HEK293T (cell line): ENCODE measurements around the gene ILKAP.

Source experiments
- CTCF ChIA-PET: fragments of 350-600 bp; formaldehyde crosslinking; extraction: SDS; loops from one replicate; lab custom pipeline; 2021; ENCODE audit warnings: antibody characterized with exemption, inconsistent platforms; lab: Yijun Ruan, JAX
- POLR2A ChIA-PET: fragments of 350-600 bp; formaldehyde crosslinking; extraction: SDS; loops from one replicate; lab custom pipeline; 2020; ENCODE audit warnings: antibody characterized with exemption, inconsistent platforms; lab: Yijun Ruan, JAX
- DNase-seq: peaks from one replicate; pipeline ENCODE4 v3.0.0; 2012; ENCODE audit warnings: mixed read lengths; ENCODE audit errors: extremely low spot score
- ARNT ChIP-seq: fragments of 450-650 bp; IDR thresholded peaks from 2 replicates; pipeline ENCODE4 v1.6.1; 2017; ENCODE audit warnings: mild to moderate bottlenecking
- BHLHE40 ChIP-seq: fragments of 450-650 bp; IDR thresholded peaks from 2 replicates; pipeline ENCODE4 v1.6.1; 2016; ENCODE audit warnings: mild to moderate bottlenecking, moderate library complexity, borderline replicate concordance
- CTBP1 ChIP-seq: fragments of 450-650 bp; IDR thresholded peaks from 2 replicates; pipeline ENCODE4 v1.6.1; 2016; ENCODE audit warnings: borderline replicate concordance
- ELF4 ChIP-seq: fragments of 450-650 bp; IDR thresholded peaks from 2 replicates; pipeline ENCODE4 v1.6.1; 2017; ENCODE audit warnings: antibody characterized with exemption
- FOXA1 ChIP-seq: fragments of 450-650 bp; IDR thresholded peaks from 2 replicates; pipeline ENCODE4 v1.6.1; 2016; ENCODE audit warnings: mild to moderate bottlenecking
- FOXK2 ChIP-seq: fragments of 450-650 bp; IDR thresholded peaks from 2 replicates; pipeline ENCODE4 v1.6.1; 2016; ENCODE audit warnings: mild to moderate bottlenecking
- FOXM1 ChIP-seq: fragments of 450-650 bp; IDR thresholded peaks from 2 replicates; pipeline ENCODE4 v1.6.1; 2017; ENCODE audit warnings: mild to moderate bottlenecking, borderline replicate concordance
- HDGF ChIP-seq: fragments of 450-650 bp; IDR thresholded peaks from 2 replicates; pipeline ENCODE4 v1.6.1; 2017; ENCODE audit warnings: antibody characterized with exemption, borderline replicate concordance
- L3MBTL2 ChIP-seq: fragments of 450-650 bp; conservative IDR thresholded peaks from 2 replicates; pipeline ENCODE4 v1.6.1; 2016; ENCODE audit warnings: mild to moderate bottlenecking
- LEF1 ChIP-seq: fragments of 450-650 bp; IDR thresholded peaks from 2 replicates; pipeline ENCODE4 v1.6.1; 2017; ENCODE audit warnings: mild to moderate bottlenecking, borderline replicate concordance
- NFRKB ChIP-seq: fragments of 450-650 bp; IDR thresholded peaks from 2 replicates; pipeline ENCODE4 v1.6.1; 2016; ENCODE audit warnings: mild to moderate bottlenecking, moderate library complexity
- PKNOX1 ChIP-seq: fragments of 450-650 bp; IDR thresholded peaks from 2 replicates; pipeline ENCODE4 v1.6.1; 2016
- SP1 ChIP-seq: fragments of 450-650 bp; IDR thresholded peaks from 2 replicates; pipeline ENCODE4 v1.6.1; 2017
- SUZ12 ChIP-seq: fragments of 450-650 bp; IDR thresholded peaks from 2 replicates; pipeline ENCODE4 v1.6.1; 2016; ENCODE audit warnings: mild to moderate bottlenecking
- TARDBP ChIP-seq: fragments of 450-650 bp; IDR thresholded peaks from 2 replicates; pipeline ENCODE4 v1.6.1; 2016
- ZNF384 ChIP-seq: fragments of 450-650 bp; IDR thresholded peaks from 2 replicates; pipeline ENCODE4 v1.6.1; 2016

Gene ILKAP

GRCh38 chr2:238155051-238155760 is 48.3 kb downstream of the ILKAP start:
- CTCF ChIA-PET: interaction anchor here (0.6 kb wide), 1 partner anchor 22 kb away, joined by 3 read pairs; no protein-coding TSS in a partner anchor
- POLR2A ChIA-PET: no interaction called here
- no peak for TF ChIP-seq NFRKB
- TF ChIP-seq LEF1: no peak
- no peak for TF ChIP-seq TARDBP
- TF ChIP-seq HDGF: no peak
- TF ChIP-seq ARNT: no peak
- TF ChIP-seq PKNOX1: no peak
- TF ChIP-seq SUZ12: no peak
- no peak for TF ChIP-seq ELF4
- DNase-seq: no peak

DNA sequence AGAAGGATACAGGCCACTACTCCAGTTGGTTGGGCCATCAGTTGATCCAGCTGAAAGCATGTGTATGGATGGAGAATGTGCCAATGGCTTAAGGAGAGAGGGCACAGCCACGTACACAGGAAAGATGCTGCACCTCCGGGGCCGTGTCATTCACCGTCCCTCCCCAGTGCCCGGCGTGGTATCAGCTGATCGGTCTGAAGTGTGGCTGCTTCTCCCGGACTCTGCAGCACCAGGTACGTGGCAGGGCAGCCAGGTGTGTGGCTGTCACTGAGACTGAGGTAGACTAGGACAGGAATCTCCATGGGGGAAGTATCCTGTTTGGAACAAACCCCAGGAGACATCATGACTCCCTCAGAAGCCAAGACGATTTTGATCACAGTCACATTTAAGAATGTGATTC is 48.9 kb downstream of the ILKAP start:
- ChIA-PET CTCF (interaction anchor here (0.6 kb wide), 1 partner anchor 22 kb away, joined by 3 read pairs; no protein-coding TSS in a partner anchor), POLR2A (no interaction called here)
- no peak for DNase-seq
- TF ChIP-seq ARNT: no peak
- TF ChIP-seq TARDBP: no peak
- no peak for TF ChIP-seq ELF4
- no peak for TF ChIP-seq BHLHE40
- no peak for TF ChIP-seq FOXK2
- no peak for TF ChIP-seq HDGF
- TF ChIP-seq ZNF384: no peak
- TF ChIP-seq CTBP1: no peak
- no peak for TF ChIP-seq SP1

- POLR2A ChIA-PET: no interaction called here
- TF ChIP-seq PKNOX1 (no peak), L3MBTL2 (no peak), ARNT (no peak), LEF1 (no peak), FOXM1 (no peak), TARDBP (no peak), HDGF (no peak), ELF4 (no peak), ZNF384 (no peak), FOXK2 (no peak), FOXA1 (no peak)
- CTCF ChIA-PET: no interaction called here
Measured at GRCh38 chr2:238152771-238153688, 50.5 kb downstream of the ILKAP start.

DNA sequence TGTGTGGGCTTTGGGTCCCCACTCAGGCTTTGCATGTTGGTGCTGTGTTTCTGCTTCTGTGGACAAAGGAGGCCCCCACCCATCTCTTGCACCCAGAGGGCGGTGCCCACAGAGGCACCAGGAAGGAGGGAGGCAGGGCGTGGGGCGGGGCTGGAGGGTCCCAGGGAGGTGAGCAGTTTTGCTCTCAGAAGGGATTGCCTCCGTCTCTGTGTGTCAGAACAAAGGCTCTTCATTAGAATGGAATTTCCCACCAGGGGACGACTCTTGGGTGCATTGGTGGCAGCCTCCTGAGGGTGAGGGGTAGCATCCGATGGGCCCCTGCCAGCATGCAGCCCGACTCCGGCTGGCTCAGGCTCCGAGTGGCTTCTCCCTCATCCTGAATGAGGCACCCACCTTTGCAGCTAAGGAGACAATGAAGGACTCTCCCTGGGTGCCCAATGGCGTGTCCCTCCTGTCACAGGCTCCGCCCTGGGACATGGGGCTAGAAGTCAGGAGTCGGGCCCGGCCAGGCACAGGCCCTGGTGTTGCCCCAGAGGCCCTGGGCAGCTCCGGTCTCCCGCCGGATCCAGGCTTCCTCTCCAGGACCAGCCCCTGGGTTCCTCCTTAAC is 51.8 kb downstream of the ILKAP start:
- no peak for DNase-seq
- TF ChIP-seq SP1: no peak
- no peak for TF ChIP-seq TARDBP
- TF ChIP-seq ELF4: no peak
- TF ChIP-seq FOXK2: no peak
- no peak for TF ChIP-seq NFRKB
- no peak for TF ChIP-seq ARNT
- TF ChIP-seq FOXM1: no peak
- no peak for TF ChIP-seq CTBP1
- no peak for TF ChIP-seq PKNOX1
- TF ChIP-seq BHLHE40: no peak
- no peak for TF ChIP-seq SUZ12
- TF ChIP-seq ZNF384: no peak
- no peak for TF ChIP-seq FOXA1
- TF ChIP-seq HDGF: no peak
- TF ChIP-seq L3MBTL2: no peak
- no peak for TF ChIP-seq LEF1
- ChIA-PET CTCF (no interaction called here), POLR2A (interaction anchor here (1.1 kb wide), 1 partner anchor 9 kb away, joined by 3 read pairs; no protein-coding TSS in a partner anchor)

More at GRCh38 chr2:238152771-238153688, 50.5 kb downstream of the ILKAP start:
- DNase-seq: no peak

- TF ChIP-seq FOXK2: no peak
- TF ChIP-seq FOXA1: no peak
- no peak for TF ChIP-seq ARNT
- no peak for TF ChIP-seq BHLHE40
- TF ChIP-seq TARDBP: no peak
- TF ChIP-seq PKNOX1: no peak
- TF ChIP-seq CTBP1: no peak
- no peak for TF ChIP-seq SUZ12
- TF ChIP-seq SP1: no peak
- TF ChIP-seq HDGF: no peak
- TF ChIP-seq ELF4: no peak
- TF ChIP-seq FOXM1: no peak
- TF ChIP-seq LEF1: no peak
- TF ChIP-seq ZNF384: no peak
- no peak for TF ChIP-seq NFRKB
- no peak for TF ChIP-seq L3MBTL2
- CTCF ChIA-PET: no interaction called here
- DNase-seq: no peak
- POLR2A ChIA-PET: interaction anchor here (1.1 kb wide), 1 partner anchor 9 kb away, joined by 3 read pairs; no protein-coding TSS in a partner anchor
Measured at GRCh38 chr2:238151205-238151604, 52.3 kb downstream of the ILKAP start.
